ENCODE data around the gene IMPG1. TPM values are rescaled to one million over a fixed set of nuclear protein-coding genes. Genes with fewer than 3 reads are reported as not detected.

The IMPG1 gene
- not detected in 2 replicates for total RNA-seq

GRCh38 chr6:76072562-76072961 lies at the start of gene IMPG1:
TSS of gene IMPG1 (minus strand) at chr6:76072662. CDS start at chr6:76072488, 174 bp downstream.

Measured in smooth muscle cell of trachea (primary cell).